ENCODE results near the gene TTC9.

Gene TTC9

GRCh38 chr14:70624972-70625371 is 16.7 kb upstream of the TTC9 start:
- Histone ChIP-seq H3K27ac (ENCODE audit: low read length) (no peak overlapping the region), H3K27me3 (ENCODE audit: insufficient read depth, low read length, poor library complexity) (peaks cover 6% of the 10 kb centered on the region), H2AFZ (ENCODE audit: low read depth, low read length) (no peak overlapping the region), H3K9me3 (ENCODE audit: insufficient read depth, low read length, severe bottlenecking) (no peaks in the 10 kb centered on the region), H3K79me2 (ENCODE audit: insufficient read depth, low read length) (no peaks in the 10 kb centered on the region), H3K4me2 (ENCODE audit: insufficient read depth, low read length) (no peak overlapping the region), H3K4me1 (ENCODE audit: insufficient read depth, low read length) (no peaks in the 10 kb centered on the region), H4K20me1 (ENCODE audit: insufficient read depth, low read length) (no peaks in the 10 kb centered on the region), H3K4me3 (ENCODE audit: low read depth in 1 of 2, low read length in 2 of 2) (no peak overlapping the region), H3K36me3 (ENCODE audit: insufficient read depth, low read length) (no peaks in the 10 kb centered on the region), H3K9ac (ENCODE audit: low read depth, low read length) (no peak overlapping the region)
- ATAC-seq (ENCODE audit: insufficient read depth, low read depth) (no peak), DNase-seq (no peak)
- TF ChIP-seq CTCF (IDR thresholded peaks at IDR 0.05; ENCODE audit: borderline replicate concordance, extremely low read depth, low read length, poor library complexity, severe bottlenecking) (no peak), EZH2 (IDR thresholded peaks at IDR 0.05; ENCODE audit: borderline replicate concordance, low read depth, low read length, severe bottlenecking) (no peak)

DNA sequence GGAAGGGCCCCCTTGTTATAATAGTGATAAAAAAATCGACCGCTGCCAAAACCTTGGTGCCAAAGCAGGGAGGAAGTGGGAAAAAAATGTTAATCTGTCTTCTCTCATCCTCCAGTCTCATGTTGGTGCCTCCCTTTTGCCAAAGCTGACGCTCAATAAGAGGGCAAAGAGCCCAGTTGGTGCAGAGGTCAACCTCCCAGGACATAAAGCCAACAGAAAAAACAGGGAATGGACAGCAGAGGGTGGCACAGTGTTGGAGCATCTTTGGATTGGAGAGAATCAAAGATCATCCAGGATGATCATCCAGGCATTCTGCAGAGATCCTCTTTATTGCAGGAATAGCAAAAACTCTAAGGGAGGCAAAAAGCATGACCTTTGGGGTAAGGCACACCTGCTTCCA is 9.8 kb upstream of the TTC9 start:
- Histone ChIP-seq H4K20me1 (ENCODE audit: insufficient read depth, low read length) (no peaks in the 10 kb centered on the region), H3K27me3 (ENCODE audit: insufficient read depth, low read length, poor library complexity) (peaks cover 15% of the 10 kb centered on the region), H3K4me2 (ENCODE audit: insufficient read depth, low read length) (no peak overlapping the region), H3K79me2 (ENCODE audit: insufficient read depth, low read length) (no peaks in the 10 kb centered on the region), H2AFZ (ENCODE audit: low read depth, low read length) (no peak overlapping the region), H3K4me1 (ENCODE audit: insufficient read depth, low read length) (no peaks in the 10 kb centered on the region), H3K36me3 (ENCODE audit: insufficient read depth, low read length) (no peaks in the 10 kb centered on the region), H3K9ac (ENCODE audit: low read depth, low read length) (no peak overlapping the region), H3K4me3 (ENCODE audit: low read depth in 1 of 2, low read length in 2 of 2) (no peak overlapping the region), H3K9me3 (ENCODE audit: insufficient read depth, low read length, severe bottlenecking) (no peaks in the 10 kb centered on the region), H3K27ac (ENCODE audit: low read length) (no peak overlapping the region)
- DNase-seq (no peak), ATAC-seq (ENCODE audit: insufficient read depth, low read depth) (no peak)
- TF ChIP-seq EZH2 (IDR thresholded peaks at IDR 0.05; ENCODE audit: borderline replicate concordance, low read depth, low read length, severe bottlenecking), result no peak

- Histone ChIP-seq H3K4me3 (ENCODE audit: low read depth in 1 of 2, low read length in 2 of 2) (no peak overlapping the region), H3K27me3 (ENCODE audit: insufficient read depth, low read length, poor library complexity) (peaks cover 42% of the 10 kb centered on the region), H2AFZ (ENCODE audit: low read depth, low read length) (no peak overlapping the region), H4K20me1 (ENCODE audit: insufficient read depth, low read length) (peaks cover 2% of the 10 kb centered on the region; the same call in 1 of the 2 replicates), H3K4me1 (ENCODE audit: insufficient read depth, low read length) (peaks cover 5% of the 10 kb centered on the region), H3K4me2 (ENCODE audit: insufficient read depth, low read length) (no peak overlapping the region), H3K9me3 (ENCODE audit: insufficient read depth, low read length, severe bottlenecking) (no peaks in the 10 kb centered on the region), H3K9ac (ENCODE audit: low read depth, low read length) (no peak overlapping the region), H3K36me3 (ENCODE audit: insufficient read depth, low read length) (no peaks in the 10 kb centered on the region), H3K79me2 (ENCODE audit: insufficient read depth, low read length) (no peaks in the 10 kb centered on the region), H3K27ac (ENCODE audit: low read length) (no peak overlapping the region)
- TF ChIP-seq EZH2 (IDR thresholded peaks at IDR 0.05; ENCODE audit: borderline replicate concordance, low read depth, low read length, severe bottlenecking) (no peak), CTCF (IDR thresholded peaks at IDR 0.05; ENCODE audit: borderline replicate concordance, extremely low read depth, low read length, poor library complexity, severe bottlenecking) (no peak)
- DNase-seq, result no peak
- ATAC-seq (ENCODE audit: insufficient read depth, low read depth), result no peak
These were observed 5.6 kb upstream of the TTC9 start for GRCh38 chr14:70635971-70636595.

DNA sequence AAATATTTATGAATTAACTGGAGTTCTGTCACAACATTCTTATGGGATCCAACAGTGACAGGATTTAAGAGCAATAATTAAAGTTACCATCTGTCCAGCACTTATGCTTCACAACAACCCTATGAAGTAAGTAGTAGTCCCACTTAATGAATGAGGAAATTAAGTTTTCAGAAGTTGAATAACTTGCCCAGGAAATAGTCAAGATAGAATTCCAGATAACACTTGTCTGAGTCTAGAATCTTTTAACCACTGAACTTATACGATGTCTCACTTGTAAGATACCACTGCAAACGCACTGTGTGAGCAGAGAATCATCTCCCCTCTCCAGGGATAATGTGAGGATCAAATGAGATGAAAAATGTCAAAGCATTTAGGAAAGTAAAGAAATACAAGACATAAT is 3.3 kb upstream of the TTC9 start:
- TF ChIP-seq CTCF (IDR thresholded peaks at IDR 0.05; ENCODE audit: borderline replicate concordance, extremely low read depth, low read length, poor library complexity, severe bottlenecking) (no peak), EZH2 (IDR thresholded peaks at IDR 0.05; ENCODE audit: borderline replicate concordance, low read depth, low read length, severe bottlenecking) (no peak)
- no peak for DNase-seq
- no peak overlapping the region for H2AFZ ChIP-seq (ENCODE audit: low read depth, low read length)
- H3K36me3 ChIP-seq (ENCODE audit: insufficient read depth, low read length), result no peaks in the 10 kb centered on the region
- ATAC-seq (ENCODE audit: insufficient read depth, low read depth), result no peak
- H3K79me2 ChIP-seq (ENCODE audit: insufficient read depth, low read length), result no peaks in the 10 kb centered on the region
- H3K4me1 ChIP-seq (ENCODE audit: insufficient read depth, low read length), result peaks cover 20% of the 10 kb centered on the region
- no peak overlapping the region for H3K9ac ChIP-seq (ENCODE audit: low read depth, low read length)
- no peak overlapping the region for H3K27ac ChIP-seq (ENCODE audit: low read length)
- H4K20me1 ChIP-seq (ENCODE audit: insufficient read depth, low read length), result peaks cover 3% of the 10 kb centered on the region; the same call in 1 of the 2 replicates
- no peak overlapping the region for H3K4me2 ChIP-seq (ENCODE audit: insufficient read depth, low read length)
- no peaks in the 10 kb centered on the region for H3K9me3 ChIP-seq (ENCODE audit: insufficient read depth, low read length, severe bottlenecking)
- no peak overlapping the region for H3K4me3 ChIP-seq (ENCODE audit: low read depth in 1 of 2, low read length in 2 of 2)
- peaks cover 64% of the 10 kb centered on the region for H3K27me3 ChIP-seq (ENCODE audit: insufficient read depth, low read length, poor library complexity)
